ENCODE results near the gene SDK2.

SDK2 gene

GRCh38 chr17:73346501-73347162 lies 297.6 kb downstream of the SDK2 start:
- Histone ChIP-seq H3K36me3 (replicated peaks; ENCODE audit: insufficient read depth, low read length) (no peaks in the 10 kb centered on the region), H3K9ac (ENCODE audit: low read length) (no peak overlapping the region), H3F3A (ENCODE audit: insufficient read depth, low read length) (no peaks in the 10 kb centered on the region), H3K4me3 (ENCODE audit: low read length) (no peak overlapping the region), H4K20me1 (ENCODE audit: insufficient read depth, low read length) (no peaks in the 10 kb centered on the region), H3K4me1 (ENCODE audit: low read length) (no peaks in the 10 kb centered on the region), H3K27ac (ENCODE audit: low read length) (no peak overlapping the region), H3K4me2 (ENCODE audit: low read depth, low read length) (no peak overlapping the region), H3K27me3 (replicated peaks; ENCODE audit: insufficient read depth, low read length) (peaks cover 11% of the 10 kb centered on the region; the same call in 1 of the 2 replicates), H2AFZ (ENCODE audit: low read length) (no peak overlapping the region), H3K79me2 (ENCODE audit: low read length) (no peaks in the 10 kb centered on the region), H3K9me3 (replicated peaks; ENCODE audit: insufficient read depth, low read length) (no peaks in the 10 kb centered on the region), H3K9me2 (replicated peaks; ENCODE audit: insufficient read depth, low read length) (no peaks in the 10 kb centered on the region)
- no peak for DNase-seq
- TF ChIP-seq CTCF (IDR thresholded peaks at IDR 0.05; ENCODE audit: low read length): no peak

GRCh38 chr17:73343739-73344454 lies 300.3 kb downstream of the SDK2 start:
- H3K9me2 ChIP-seq (replicated peaks; ENCODE audit: insufficient read depth, low read length): no peaks in the 10 kb centered on the region
- no peaks in the 10 kb centered on the region for H4K20me1 ChIP-seq (ENCODE audit: insufficient read depth, low read length)
- no peak overlapping the region for H3K4me3 ChIP-seq (ENCODE audit: low read length)
- no peaks in the 10 kb centered on the region for H3K4me1 ChIP-seq (ENCODE audit: low read length)
- no peak overlapping the region for H2AFZ ChIP-seq (ENCODE audit: low read length)
- H3K27me3 ChIP-seq (replicated peaks; ENCODE audit: insufficient read depth, low read length): peaks cover 11% of the 10 kb centered on the region; the same call in 1 of the 2 replicates
- H3F3A ChIP-seq (ENCODE audit: insufficient read depth, low read length): no peaks in the 10 kb centered on the region
- H3K9ac ChIP-seq (ENCODE audit: low read length): no peak overlapping the region
- H3K9me3 ChIP-seq (replicated peaks; ENCODE audit: insufficient read depth, low read length): no peaks in the 10 kb centered on the region
- TF ChIP-seq CTCF (IDR thresholded peaks at IDR 0.05; ENCODE audit: low read length): no peak
- TF ChIP-seq EZH2phosphoT487 (IDR thresholded peaks at IDR 0.05; ENCODE audit: low read length): no peak
- no peak for TF ChIP-seq EZH2 (optimal IDR thresholded peaks at IDR 0.05; ENCODE audit: low read depth, low read length)
- DNase-seq: no peak
- no peak overlapping the region for H3K27ac ChIP-seq (ENCODE audit: low read length)
- no peaks in the 10 kb centered on the region for H3K36me3 ChIP-seq (replicated peaks; ENCODE audit: insufficient read depth, low read length)
- H3K79me2 ChIP-seq (ENCODE audit: low read length): no peaks in the 10 kb centered on the region
- H3K4me2 ChIP-seq (ENCODE audit: low read depth, low read length): no peak overlapping the region

GRCh38 chr17:73343168-73343634 lies 301.0 kb downstream of the SDK2 start:
- Histone ChIP-seq H3K9me3 (replicated peaks; ENCODE audit: insufficient read depth, low read length) (no peaks in the 10 kb centered on the region), H3K4me3 (ENCODE audit: low read length) (no peak overlapping the region), H2AFZ (ENCODE audit: low read length) (no peak overlapping the region), H3K4me1 (ENCODE audit: low read length) (no peaks in the 10 kb centered on the region), H3K79me2 (ENCODE audit: low read length) (no peaks in the 10 kb centered on the region), H3K9ac (ENCODE audit: low read length) (no peak overlapping the region), H3K27ac (ENCODE audit: low read length) (no peak overlapping the region), H3K4me2 (ENCODE audit: low read depth, low read length) (no peak overlapping the region), H4K20me1 (ENCODE audit: insufficient read depth, low read length) (no peaks in the 10 kb centered on the region), H3K36me3 (replicated peaks; ENCODE audit: insufficient read depth, low read length) (no peaks in the 10 kb centered on the region), H3K9me2 (replicated peaks; ENCODE audit: insufficient read depth, low read length) (no peaks in the 10 kb centered on the region), H3K27me3 (replicated peaks; ENCODE audit: insufficient read depth, low read length) (peaks cover 11% of the 10 kb centered on the region; the same call in 1 of the 2 replicates), H3F3A (ENCODE audit: insufficient read depth, low read length) (no peaks in the 10 kb centered on the region)
- DNase-seq: no peak
- TF ChIP-seq CTCF (IDR thresholded peaks at IDR 0.05; ENCODE audit: low read length) (no peak), EZH2phosphoT487 (IDR thresholded peaks at IDR 0.05; ENCODE audit: low read length) (no peak), EZH2 (optimal IDR thresholded peaks at IDR 0.05; ENCODE audit: low read depth, low read length) (no peak)

Measured in MM.1S (cell line).